BLaER1 treated with 17β-estradiol and CSF1 and Interleukin-3, amounts not matched to agents 10 nM and 100 nM (cell line): ENCODE results near the gene AUTS2.

Experiments
- H3K27ac ChIP-seq, 11 experiments: shearing (Covaris generic); formaldehyde crosslinking; 2 replicates each; pipeline ENCODE4 v1.8.1; 2022
- H3K27me3 ChIP-seq, 11 experiments: shearing (Covaris generic); formaldehyde crosslinking; 2 replicates each; pipeline ENCODE4 v1.8.1; 2022
- H3K36me3 ChIP-seq, 11 experiments: shearing (Covaris generic); formaldehyde crosslinking; 2 replicates each; pipeline ENCODE4 v1.8.1; 2022
- H3K4me1 ChIP-seq, 10 experiments: shearing (Covaris generic); formaldehyde crosslinking; 2 replicates each; pipeline ENCODE4 v1.8.1; 2022
- H3K4me2 ChIP-seq, 11 experiments: shearing (Covaris generic); formaldehyde crosslinking; 2 replicates each; pipeline ENCODE4 v1.8.1; 2022
- H3K4me3 ChIP-seq, 10 experiments: shearing (Covaris generic); formaldehyde crosslinking; 2 replicates each; pipeline ENCODE4 v1.8.1; 2022
- H3K9ac ChIP-seq, 11 experiments: shearing (Covaris generic); formaldehyde crosslinking; 2 replicates each; pipeline ENCODE4 v1.8.1; 2022
- H3K9me3 ChIP-seq, 11 experiments: shearing (Covaris generic); formaldehyde crosslinking; replicated peaks in 1 of 11; 2 replicates each; pipeline ENCODE4 v1.8.1; 2022
- H4K20me1 ChIP-seq, 11 experiments: shearing (Covaris generic); formaldehyde crosslinking; 2 replicates each; pipeline ENCODE4 v1.8.1; 2022
- Cebpa-rat ChIP-seq, 11 experiments: shearing (Covaris generic); IDR thresholded peaks; 2 replicates each; pipeline ENCODE4 v1.8.1; 2022

Gene AUTS2

DNA sequence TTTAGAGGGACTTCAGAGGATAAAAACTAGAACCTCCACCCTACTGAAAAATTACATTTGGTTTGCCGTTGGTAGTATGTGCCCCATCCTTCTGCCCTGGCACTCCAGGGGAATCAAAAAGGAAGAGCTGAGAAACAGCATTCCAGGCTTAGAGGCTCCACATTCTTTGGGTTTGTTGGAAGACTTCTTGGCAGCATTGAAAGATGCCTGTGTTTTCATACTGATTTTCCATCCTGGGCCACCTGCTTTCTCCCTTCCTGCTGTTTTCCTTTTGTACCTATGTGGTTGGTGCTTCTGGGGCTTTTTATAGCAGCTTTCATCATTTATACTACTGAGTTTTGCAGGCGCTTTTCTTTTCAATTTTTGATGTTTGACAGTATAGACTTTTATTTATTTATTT is 61.7 kb downstream of the AUTS2 start:
- H3K9me3 ChIP-seq = 0 out of 22 replicates have a peak, but pooled peaks cover 0 to 4% (median 0%) of the 10 kb centered on the region in 11 experiments
- H3K27me3 ChIP-seq = no peaks in the 10 kb centered on the region
- peaks cover 11 to 38% (median 13%) of the 10 kb centered on the region in 10 experiments for H3K4me1 ChIP-seq
- no peak overlapping the region for H3K4me2 ChIP-seq
- H3K9ac ChIP-seq = no peak overlapping the region
- TF ChIP-seq Cebpa-rat (IDR thresholded peaks at IDR 0.05) = no peak
- peaks cover 0 to 7% (median 0%) of the 10 kb centered on the region in 11 experiments; a peak in 2 of 22 replicates for H3K36me3 ChIP-seq
- no peak overlapping the region for H3K4me3 ChIP-seq
- H4K20me1 ChIP-seq = peaks cover 0 to 89% (median 45%) of the 10 kb centered on the region in 11 experiments; a peak in 10 of 22 replicates
- H3K27ac ChIP-seq = no peak overlapping the region

DNA sequence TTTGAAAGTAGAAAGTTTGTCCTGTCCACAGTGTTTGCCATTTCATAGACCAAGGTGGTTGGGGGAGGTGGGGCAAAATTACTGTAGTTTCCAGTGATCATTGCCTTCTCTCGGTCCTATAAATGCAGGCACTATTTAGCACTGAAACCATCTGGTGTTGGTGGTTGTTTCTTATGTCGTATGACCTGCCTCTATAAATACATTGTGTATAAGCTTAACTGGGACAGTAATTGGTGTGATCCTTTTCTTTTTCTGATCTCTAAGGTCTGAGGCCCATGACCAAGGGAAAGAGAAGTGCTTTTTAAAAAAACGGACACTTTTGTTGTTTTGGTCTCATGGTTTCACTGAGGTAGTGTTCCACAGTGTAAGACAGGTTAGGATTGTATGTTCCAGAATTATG is 63.1 kb downstream of the AUTS2 start:
- no peak overlapping the region for H3K4me3 ChIP-seq
- no peak for TF ChIP-seq Cebpa-rat (IDR thresholded peaks at IDR 0.05)
- H3K4me1 ChIP-seq = peaks cover 0 to 25% (median 0%) of the 10 kb centered on the region in 10 experiments; a peak in 4 of 20 replicates
- H3K9ac ChIP-seq = no peak overlapping the region
- H3K27ac ChIP-seq = no peak overlapping the region
- no peak overlapping the region for H3K4me2 ChIP-seq
- H3K9me3 ChIP-seq = 0 out of 22 replicates have a peak, but pooled peaks cover 0 to 4% (median 0%) of the 10 kb centered on the region in 11 experiments
- H3K27me3 ChIP-seq = no peaks in the 10 kb centered on the region
- peaks cover 0 to 81% (median 39%) of the 10 kb centered on the region in 11 experiments; a peak in 10 of 22 replicates for H4K20me1 ChIP-seq
- peaks cover 0 to 8% (median 0%) of the 10 kb centered on the region in 11 experiments; a peak in 4 of 22 replicates for H3K36me3 ChIP-seq

DNA sequence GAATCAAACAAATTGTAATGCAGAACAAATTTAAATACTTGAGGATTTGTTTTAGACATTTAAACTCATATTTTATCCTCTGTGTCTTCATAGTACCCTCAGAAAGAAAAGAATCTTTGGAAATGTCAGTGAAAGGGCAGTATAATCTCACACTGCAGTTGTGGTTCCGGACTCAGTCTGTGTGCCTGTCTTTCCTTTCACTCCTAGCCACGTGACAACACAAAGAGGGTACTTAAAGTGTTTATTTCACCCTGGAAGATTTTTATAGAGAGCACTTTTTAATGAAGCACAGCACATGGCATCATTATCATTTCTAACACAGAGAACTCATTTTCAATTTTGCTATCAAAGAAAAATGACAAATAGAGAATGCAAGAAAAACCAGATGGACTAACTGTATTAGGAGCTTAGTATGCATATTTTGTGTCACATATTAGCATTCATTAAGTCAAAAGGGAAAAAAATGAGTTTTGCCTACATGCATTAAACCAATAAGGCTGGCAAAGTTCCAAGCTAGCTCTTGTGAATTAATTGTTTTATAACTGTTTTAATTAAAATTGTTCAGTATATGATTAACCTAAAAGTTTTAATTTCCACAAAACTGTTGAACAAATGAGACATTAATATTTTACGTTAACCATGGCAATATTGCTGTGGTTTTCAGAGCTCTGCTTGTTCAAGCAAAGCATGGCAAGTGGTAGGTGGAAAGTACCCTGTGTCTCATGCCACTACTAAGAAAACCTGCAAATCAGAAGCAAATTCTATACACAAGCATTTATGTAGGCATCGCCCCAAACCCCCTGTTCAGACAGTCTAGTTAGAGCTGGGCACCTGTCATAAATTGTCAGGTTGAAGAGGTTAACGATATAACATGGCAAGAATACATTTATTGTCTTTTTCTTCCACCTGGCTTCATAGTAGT is 65.9 kb downstream of the AUTS2 start:
- Histone ChIP-seq H3K4me1 (peaks cover 0 to 24% (median 0%) of the 10 kb centered on the region in 10 experiments; a peak in 4 of 20 replicates), H3K4me2 (peak overlapping the region in 1 of 11 experiments; percentile 5; a peak in 1 of 22 replicates), H3K36me3 (peaks cover 0 to 14% (median 0%) of the 10 kb centered on the region in 11 experiments; a peak in 4 of 22 replicates), H4K20me1 (peaks cover 0 to 82% (median 30%) of the 10 kb centered on the region in 11 experiments; a peak in 10 of 22 replicates), H3K27ac (no peak overlapping the region), H3K27me3 (no peaks in the 10 kb centered on the region), H3K4me3 (no peak overlapping the region), H3K9me3 (0 out of 22 replicates have a peak, but pooled peaks cover 0 to 4% (median 0%) of the 10 kb centered on the region in 11 experiments), H3K9ac (no peak overlapping the region)
- no peak for TF ChIP-seq Cebpa-rat (IDR thresholded peaks at IDR 0.05)

DNA sequence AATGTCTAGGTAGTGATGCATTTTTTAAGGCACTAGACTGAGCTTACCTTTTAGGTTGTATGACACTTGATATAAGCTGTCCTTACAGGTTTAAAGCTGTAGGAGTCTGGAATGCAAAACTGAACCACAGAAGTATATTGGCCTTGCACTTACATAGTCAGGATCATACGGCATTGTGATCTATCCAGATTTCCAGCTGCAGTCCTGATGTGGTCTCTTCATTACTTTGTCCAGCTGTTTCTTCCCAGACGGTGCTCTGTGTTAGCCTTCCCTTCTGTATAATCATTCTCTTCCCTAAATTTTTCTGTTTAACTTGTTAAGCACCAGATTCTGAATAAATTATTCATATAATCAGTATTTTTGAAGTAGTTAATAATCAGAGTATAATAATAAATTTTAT is 67.1 kb downstream of the AUTS2 start:
- Histone ChIP-seq H3K36me3 (peaks cover 0 to 13% (median 0%) of the 10 kb centered on the region in 11 experiments; a peak in 4 of 22 replicates), H3K27ac (no peak overlapping the region), H3K9ac (no peak overlapping the region), H3K4me2 (no peak overlapping the region), H4K20me1 (peaks cover 0 to 78% (median 30%) of the 10 kb centered on the region in 11 experiments; a peak in 11 of 22 replicates), H3K9me3 (0 out of 22 replicates have a peak, but pooled peaks cover 0 to 4% (median 0%) of the 10 kb centered on the region in 11 experiments), H3K4me1 (peaks cover 0 to 33% (median 8%) of the 10 kb centered on the region in 10 experiments; a peak in 12 of 20 replicates), H3K27me3 (no peaks in the 10 kb centered on the region), H3K4me3 (no peak overlapping the region)
- TF ChIP-seq Cebpa-rat (IDR thresholded peaks at IDR 0.05) = no peak

DNA sequence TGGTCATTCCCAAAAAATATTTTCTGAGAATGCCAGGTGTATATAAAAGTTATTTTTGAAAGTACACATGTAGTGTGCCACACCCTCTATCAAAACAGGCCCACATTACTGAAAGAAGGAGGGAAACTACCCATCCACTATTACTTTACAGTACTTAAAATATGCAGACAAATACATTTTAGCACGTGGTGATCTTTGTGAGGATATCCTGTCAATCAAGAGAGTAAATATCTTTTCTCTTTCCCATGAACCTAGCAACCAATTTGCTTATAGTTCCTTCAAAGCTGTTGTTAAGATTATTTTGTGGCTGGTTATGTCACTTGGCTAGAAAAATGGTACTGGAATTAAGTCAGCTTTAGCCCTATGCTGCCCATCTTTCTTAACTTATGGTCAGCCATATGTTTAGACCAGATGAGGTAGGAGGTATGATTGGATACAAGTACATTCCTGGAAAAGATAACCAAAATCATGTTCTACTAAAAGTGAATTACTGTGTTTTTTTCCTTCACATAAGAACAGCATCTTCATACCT is 70.1 kb downstream of the AUTS2 start:
- TF ChIP-seq Cebpa-rat (IDR thresholded peaks at IDR 0.05) = no peak
- no peak overlapping the region for H3K27ac ChIP-seq
- H3K4me2 ChIP-seq = no peak overlapping the region
- no peaks in the 10 kb centered on the region for H3K27me3 ChIP-seq
- H3K36me3 ChIP-seq = peaks cover 0 to 7% (median 0%) of the 10 kb centered on the region in 11 experiments; a peak in 2 of 22 replicates
- no peak overlapping the region for H3K9ac ChIP-seq
- peaks cover 0 to 38% (median 13%) of the 10 kb centered on the region in 10 experiments; a peak in 12 of 20 replicates for H3K4me1 ChIP-seq
- H3K9me3 ChIP-seq = no peaks in the 10 kb centered on the region
- H3K4me3 ChIP-seq = no peak overlapping the region
- H4K20me1 ChIP-seq = peaks cover 0 to 73% (median 38%) of the 10 kb centered on the region in 11 experiments; a peak in 12 of 22 replicates

DNA sequence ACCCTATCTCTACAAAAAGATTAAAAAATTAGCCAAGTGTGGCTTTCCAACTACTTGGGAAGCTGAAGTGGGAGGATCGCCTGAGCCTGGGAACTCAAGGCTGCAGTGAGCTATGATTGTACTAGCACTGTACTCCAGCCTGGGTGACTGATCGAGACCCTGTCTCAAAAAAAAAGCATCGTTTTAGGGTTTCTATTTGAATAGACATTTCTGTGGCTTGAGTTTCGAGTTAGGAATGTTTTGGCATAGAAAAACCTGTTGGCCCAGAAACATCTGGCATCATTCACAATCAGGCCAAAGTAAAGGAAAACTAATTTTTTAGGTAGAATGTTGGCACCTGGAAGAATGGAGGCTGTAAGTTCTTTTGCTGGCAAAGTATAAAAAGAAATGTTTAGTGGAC is 72.4 kb downstream of the AUTS2 start:
- Histone ChIP-seq H3K4me1 (peaks cover 0 to 45% (median 23%) of the 10 kb centered on the region in 10 experiments; a peak in 14 of 20 replicates), H3K4me3 (no peak overlapping the region), H3K9me3 (no peaks in the 10 kb centered on the region), H3K36me3 (peaks cover 0 to 7% (median 0%) of the 10 kb centered on the region in 11 experiments; a peak in 2 of 22 replicates), H3K4me2 (peak overlapping the region in 7 of 11 experiments; percentile 13 to 41 (median 20); a peak in 4 of 22 replicates), H3K27ac (no peak overlapping the region), H4K20me1 (peaks cover 0 to 80% (median 43%) of the 10 kb centered on the region in 11 experiments; a peak in 13 of 22 replicates), H3K27me3 (no peaks in the 10 kb centered on the region), H3K9ac (no peak overlapping the region)
- TF ChIP-seq Cebpa-rat (IDR thresholded peaks at IDR 0.05) = no peak

DNA sequence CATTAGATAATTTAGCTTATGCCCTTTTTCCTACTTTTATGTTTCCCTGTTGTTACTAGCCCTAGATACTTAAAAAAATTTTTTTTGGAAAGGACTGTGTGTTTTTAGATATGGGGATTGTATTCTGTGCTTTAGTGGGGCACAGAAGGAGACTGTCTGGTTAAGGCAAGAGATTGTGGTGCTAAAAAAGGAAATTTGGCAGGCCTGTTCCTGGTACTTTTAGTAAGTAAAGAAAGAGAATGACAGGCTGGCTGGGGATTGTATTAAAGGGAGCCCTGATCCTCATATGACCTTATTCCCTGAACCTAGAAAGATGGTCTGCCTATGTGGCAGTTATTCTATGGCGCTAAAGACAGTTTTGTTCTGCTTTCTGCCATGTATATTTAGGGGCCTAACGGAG is 74.8 kb downstream of the AUTS2 start:
- peaks cover 9 to 69% (median 35%) of the 10 kb centered on the region in 10 experiments for H3K4me1 ChIP-seq
- no peak for TF ChIP-seq Cebpa-rat (IDR thresholded peaks at IDR 0.05)
- H3K27ac ChIP-seq = no peak overlapping the region
- no peaks in the 10 kb centered on the region for H3K9me3 ChIP-seq
- H3K27me3 ChIP-seq = no peaks in the 10 kb centered on the region
- H3K36me3 ChIP-seq = no peaks in the 10 kb centered on the region
- no peak overlapping the region for H3K9ac ChIP-seq
- H3K4me3 ChIP-seq = no peak overlapping the region
- H4K20me1 ChIP-seq = peaks cover 0 to 87% (median 63%) of the 10 kb centered on the region in 11 experiments; a peak in 13 of 22 replicates
- H3K4me2 ChIP-seq = peak overlapping the region in 1 of 11 experiments; percentile 39; a peak in 4 of 22 replicates

DNA sequence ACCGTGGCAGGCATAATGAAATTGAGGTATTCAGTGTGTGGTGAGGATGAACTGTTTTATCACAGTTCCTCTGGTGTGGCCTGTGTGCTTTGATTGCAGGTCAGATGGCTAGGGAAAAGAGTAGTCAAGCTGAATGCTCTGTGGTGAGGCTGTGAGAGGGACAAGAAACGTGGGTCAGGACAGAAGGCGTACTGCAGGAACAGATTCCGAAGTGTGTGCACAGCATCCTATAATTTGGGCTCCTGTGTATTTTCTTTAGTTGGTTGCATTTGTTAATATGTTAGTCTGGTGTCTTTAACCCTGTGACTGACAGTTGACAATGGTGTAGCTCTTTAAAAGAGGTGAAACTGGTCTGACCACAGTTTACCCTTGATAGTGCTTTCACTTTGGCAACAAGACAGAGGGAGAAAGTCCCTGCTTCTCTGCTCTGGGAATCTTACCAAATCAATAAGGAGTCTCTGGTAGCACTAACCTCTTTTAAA is 76.5 kb downstream of the AUTS2 start:
- H3K9me3 ChIP-seq = no peaks in the 10 kb centered on the region
- H4K20me1 ChIP-seq = peaks cover 0 to 85% (median 56%) of the 10 kb centered on the region in 11 experiments; a peak in 13 of 22 replicates
- H3K36me3 ChIP-seq = no peaks in the 10 kb centered on the region; a peak in 1 of 22 replicates
- H3K4me1 ChIP-seq = peaks cover 11 to 66% (median 35%) of the 10 kb centered on the region in 10 experiments
- TF ChIP-seq Cebpa-rat (IDR thresholded peaks at IDR 0.05) = no peak
- H3K9ac ChIP-seq = no peak overlapping the region
- no peak overlapping the region for H3K27ac ChIP-seq
- H3K4me3 ChIP-seq = no peak overlapping the region
- H3K4me2 ChIP-seq = peak overlapping the region in 7 of 11 experiments; percentile 5 to 38 (median 29); a peak in 4 of 22 replicates
- H3K27me3 ChIP-seq = no peaks in the 10 kb centered on the region
